NCI-H2029 (cell line): ENCODE results near the gene FAM200B.

Experiments used
- DNase-seq: peaks from one replicate; lab custom pipeline; 2025; lab: John Stamatoyannopoulos, UW

FAM200B gene

GRCh38 chr4:15737255-15737654 is 55.6 kb downstream of the FAM200B start:
- DNase-seq: no peak

- no peak for DNase-seq
Observed at GRCh38 chr4:15738877-15739276, 57.2 kb downstream of the FAM200B start.
